GM18873 (cell line): ENCODE measurements around the gene VAV1.

Source experiments
- ATAC-seq: cut with Tn5 transposase; IDR thresholded peaks from one replicate; pipeline ENCODE4 v1.9.1; 2021; ENCODE audit warnings: mild to moderate bottlenecking, moderate library complexity, moderate number of reproducible peaks; ENCODE audit not compliant: unreplicated experiment, low FRiP score

VAV1 gene, protein sequence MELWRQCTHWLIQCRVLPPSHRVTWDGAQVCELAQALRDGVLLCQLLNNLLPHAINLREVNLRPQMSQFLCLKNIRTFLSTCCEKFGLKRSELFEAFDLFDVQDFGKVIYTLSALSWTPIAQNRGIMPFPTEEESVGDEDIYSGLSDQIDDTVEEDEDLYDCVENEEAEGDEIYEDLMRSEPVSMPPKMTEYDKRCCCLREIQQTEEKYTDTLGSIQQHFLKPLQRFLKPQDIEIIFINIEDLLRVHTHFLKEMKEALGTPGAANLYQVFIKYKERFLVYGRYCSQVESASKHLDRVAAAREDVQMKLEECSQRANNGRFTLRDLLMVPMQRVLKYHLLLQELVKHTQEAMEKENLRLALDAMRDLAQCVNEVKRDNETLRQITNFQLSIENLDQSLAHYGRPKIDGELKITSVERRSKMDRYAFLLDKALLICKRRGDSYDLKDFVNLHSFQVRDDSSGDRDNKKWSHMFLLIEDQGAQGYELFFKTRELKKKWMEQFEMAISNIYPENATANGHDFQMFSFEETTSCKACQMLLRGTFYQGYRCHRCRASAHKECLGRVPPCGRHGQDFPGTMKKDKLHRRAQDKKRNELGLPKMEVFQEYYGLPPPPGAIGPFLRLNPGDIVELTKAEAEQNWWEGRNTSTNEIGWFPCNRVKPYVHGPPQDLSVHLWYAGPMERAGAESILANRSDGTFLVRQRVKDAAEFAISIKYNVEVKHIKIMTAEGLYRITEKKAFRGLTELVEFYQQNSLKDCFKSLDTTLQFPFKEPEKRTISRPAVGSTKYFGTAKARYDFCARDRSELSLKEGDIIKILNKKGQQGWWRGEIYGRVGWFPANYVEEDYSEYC

DNA sequence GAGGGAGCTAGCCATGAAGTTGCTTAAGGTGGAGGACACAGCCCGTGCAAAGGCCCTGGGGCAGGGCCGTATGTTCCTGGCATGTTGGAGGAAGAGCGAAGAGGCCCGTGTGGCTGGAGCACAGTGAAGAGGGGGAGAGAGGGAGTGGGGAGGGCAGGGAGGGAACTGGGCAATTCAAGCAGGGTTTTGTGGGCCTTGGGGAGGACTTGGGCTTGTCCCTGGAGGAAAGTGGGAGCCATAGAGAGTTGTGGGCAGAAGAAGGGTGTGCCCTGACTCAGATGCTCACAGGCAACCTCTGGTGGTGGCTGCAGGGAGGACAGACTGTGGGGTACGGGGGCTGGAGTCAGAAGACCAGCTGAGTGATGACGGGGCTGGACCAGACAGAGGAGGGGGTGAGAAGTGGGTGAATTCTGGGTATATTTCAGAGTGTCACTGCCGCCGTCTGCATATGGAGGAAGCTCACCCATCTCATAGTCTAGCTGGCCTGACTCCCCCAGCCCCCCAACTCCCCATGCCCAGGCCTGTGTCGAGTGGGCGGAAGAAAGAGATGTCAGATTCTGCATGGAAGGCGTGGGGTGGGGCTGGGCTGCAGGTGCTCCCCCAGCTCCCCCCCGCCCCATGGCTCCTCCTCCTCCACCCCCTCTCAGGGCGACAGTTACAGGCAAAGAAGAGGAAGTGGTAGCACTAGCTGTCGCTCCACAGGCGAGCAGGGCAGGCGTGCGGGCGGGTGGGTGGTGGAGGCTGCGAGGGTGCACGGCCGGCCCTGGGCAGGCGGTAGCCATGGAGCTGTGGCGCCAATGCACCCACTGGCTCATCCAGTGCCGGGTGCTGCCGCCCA, at the start of gene VAV1:
TSS of gene VAV1 (plus strand) at position 681 of the 838 bp plus-strand sequence. CDS start at position 781, 100 bp downstream.
- no peak for ATAC-seq

DNA sequence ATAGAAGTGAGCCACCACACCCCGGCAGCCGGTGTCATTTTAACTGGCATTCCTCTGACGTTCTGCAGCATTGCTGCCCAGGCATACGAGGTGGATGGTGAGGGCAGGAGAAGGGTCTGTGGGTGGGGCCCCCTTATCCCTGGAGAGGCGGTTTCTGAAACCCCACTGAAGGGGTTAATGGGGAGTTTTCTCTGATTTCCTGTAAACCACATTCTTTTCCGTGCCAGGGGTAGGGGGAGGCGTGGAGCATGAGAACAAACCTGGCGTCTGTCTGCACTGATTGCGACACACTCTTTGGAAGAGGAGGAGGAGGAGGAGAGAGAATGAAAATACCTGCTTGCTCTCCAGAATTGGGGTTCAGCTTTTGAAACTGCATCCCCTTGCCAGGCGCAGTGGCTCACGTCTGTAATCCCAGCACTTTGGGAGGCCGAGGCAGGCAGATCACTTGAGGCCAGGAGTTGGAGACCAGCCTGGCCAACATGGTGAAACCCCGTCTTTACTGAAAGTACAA, 49.3 kb upstream of the VAV1 start:
- ATAC-seq, result no peak

DNA sequence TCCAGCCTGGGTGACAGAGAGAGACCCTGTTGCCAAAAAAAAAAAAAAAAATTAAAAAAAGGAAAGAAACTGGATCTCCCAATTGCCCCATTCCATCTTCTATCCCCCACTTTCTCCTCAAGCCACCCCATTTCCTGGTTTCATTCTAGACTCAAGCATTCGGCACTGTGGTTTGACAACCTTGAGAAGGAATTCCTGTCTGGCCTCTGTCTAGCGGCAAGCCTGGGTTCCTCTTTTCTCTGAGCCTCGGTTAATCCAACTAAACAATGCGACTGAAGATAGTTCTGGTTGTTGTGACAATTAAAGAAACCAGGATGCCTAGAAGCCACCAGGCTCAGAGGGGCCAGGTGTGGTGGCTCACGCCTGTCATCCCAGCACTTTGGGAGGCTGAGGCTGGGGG, 48.8 kb upstream of the VAV1 start:
- ATAC-seq, result no peak

DNA sequence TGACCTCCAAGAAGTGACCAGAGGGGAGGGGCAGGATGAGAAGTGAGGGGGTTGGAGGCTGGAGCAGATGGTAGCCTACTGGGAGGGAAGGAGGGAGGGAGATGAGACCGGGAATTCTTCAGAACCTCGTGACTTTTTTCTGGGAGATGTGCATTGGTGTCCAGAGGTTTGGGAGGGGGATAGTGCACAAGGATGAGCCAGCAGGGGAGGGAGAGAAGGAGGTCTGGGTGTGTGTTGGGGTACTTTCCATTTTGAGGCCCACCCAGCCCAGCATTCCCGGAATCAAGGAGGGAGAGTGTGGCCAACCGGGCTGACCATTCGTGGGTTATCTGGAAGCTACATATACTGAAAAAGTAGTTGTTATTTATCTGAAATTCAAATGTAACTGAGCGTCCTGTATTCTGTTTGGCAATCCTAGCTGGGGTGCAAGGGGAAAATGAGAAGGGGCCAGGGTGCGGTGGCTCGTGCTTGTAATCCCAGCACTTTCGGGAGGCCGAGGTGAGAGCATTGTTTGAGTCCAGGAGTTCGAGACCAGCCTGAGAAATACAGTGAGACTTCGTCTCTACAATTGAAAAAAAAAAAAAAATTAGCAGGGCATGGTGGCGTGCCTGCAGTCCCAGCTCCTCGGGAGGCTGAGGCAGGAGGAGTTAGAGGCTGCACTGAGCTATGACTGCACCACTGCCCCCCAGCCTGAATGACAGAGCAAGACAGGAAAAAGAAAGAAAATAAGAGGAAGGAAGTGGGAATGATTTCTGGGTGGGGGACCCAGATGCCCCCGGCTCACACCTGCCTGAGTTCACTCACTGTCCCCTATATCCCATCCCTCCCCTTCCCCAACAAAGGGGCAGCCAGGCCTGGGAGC, 47.6 kb upstream of the VAV1 start:
- no peak for ATAC-seq

DNA sequence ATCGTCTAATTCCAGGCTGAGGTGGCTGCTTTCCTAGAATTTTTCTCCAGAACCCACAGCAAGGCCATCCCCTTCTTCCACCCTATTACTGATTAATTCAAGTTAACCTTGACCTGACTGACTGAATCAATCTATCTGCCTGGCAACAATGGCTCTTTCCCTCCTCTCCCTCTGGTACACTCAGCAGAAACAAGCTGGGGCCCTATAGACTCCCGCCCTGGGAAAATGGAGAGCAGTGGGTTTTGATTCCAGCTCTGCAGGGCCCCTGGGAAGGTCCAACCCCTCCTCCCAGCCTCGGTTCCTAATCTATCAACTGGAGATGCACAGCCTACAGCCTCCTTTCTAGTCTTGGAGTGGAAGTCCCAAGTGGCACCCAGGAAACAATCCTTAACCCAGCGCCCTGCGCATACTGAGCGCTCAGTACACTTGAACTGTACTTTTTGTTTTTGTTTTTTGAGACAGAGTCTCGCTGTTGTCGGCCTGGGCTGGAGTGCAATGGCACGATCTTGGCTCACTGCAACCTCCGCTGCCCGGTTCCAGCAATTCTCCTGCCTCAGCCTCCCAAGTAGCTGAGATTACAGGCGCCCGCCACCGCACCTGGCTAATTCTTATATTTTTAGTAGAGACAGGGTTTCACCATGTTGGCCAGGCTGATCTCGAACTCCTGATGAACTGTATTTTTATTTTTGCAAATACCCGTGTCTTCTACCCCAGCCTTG, 46.8 kb upstream of the VAV1 start:
- ATAC-seq, result no peak

DNA sequence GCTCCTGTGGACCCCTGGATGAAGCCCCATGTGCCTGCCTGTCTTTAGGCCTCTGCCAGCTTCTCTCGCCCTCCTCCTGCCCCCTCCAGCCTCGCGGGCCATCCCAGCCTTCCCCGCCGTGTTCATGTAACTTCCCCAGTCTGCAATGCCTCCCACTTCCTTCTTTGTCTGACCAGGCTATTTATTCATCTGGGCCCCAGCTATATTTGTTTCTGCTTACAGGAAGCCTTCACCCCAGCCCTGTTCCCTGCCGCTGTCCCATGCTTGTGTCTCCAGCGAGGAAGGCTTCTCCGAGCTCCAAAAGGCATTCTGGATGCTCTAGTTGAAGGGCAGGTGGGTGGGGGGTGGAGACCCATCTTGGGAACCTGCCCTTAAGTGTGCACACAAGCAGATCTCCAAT, 44.2 kb upstream of the VAV1 start:
- ATAC-seq, result no peak

DNA sequence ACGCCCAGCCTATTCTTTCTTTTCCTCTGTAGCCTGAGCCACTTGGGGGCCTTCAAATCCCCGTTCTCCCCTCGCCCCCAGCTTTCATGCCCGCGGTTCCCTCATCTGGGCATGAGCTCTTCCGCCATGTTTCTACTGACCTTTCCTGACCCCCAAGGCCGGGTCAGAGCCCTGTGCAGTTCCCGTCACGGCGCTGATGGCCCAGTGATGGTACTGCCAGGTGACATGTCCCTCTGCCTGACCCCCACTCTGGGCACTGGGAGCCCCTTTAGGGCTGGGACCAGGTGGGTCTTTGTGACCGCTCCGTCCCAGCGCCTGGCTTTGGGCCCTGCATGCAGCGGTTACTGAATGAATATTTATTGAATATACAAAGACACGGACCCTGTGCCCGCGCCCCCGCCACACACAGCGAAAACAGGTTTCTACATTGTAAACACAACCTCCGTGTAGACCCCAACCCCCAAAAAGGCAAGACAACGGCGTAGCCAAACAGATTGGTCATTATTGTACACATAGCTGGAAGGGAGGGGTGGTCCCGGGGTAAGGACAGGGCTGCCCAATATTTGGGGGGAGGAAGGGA, 42.8 kb upstream of the VAV1 start:
- ATAC-seq, result no peak

DNA sequence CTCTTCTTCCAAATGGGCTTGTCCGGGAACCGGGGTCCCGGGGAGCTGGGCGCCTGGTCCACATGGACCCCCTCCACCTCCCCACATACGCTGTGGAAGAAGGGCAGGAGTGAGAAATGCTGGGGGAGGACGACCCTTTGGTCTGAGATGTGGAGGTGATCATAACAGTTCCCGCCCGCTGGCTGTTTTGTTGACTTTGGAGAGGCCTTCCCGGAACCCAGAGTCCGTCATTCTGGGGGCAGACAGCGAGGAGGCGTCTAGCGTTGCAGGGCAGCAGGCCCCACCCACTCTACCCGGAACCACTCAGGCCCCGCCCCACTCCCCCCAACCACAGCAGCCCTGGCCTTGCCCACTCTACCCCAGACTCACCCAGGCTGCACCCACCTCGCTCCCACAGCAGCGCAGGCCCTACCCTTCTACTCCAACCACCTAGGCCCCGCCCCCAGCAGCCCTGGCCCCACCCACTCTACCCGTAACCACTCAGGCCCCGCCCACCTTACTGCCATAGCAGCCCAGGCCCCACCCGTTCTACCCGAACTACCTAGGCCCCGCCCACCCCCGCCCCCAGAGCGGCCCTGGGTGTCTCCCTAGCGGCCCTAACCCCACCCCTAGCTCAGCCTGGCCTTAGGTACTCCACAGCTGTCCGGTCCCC, 42.2 kb upstream of the VAV1 start:
- no peak for ATAC-seq

DNA sequence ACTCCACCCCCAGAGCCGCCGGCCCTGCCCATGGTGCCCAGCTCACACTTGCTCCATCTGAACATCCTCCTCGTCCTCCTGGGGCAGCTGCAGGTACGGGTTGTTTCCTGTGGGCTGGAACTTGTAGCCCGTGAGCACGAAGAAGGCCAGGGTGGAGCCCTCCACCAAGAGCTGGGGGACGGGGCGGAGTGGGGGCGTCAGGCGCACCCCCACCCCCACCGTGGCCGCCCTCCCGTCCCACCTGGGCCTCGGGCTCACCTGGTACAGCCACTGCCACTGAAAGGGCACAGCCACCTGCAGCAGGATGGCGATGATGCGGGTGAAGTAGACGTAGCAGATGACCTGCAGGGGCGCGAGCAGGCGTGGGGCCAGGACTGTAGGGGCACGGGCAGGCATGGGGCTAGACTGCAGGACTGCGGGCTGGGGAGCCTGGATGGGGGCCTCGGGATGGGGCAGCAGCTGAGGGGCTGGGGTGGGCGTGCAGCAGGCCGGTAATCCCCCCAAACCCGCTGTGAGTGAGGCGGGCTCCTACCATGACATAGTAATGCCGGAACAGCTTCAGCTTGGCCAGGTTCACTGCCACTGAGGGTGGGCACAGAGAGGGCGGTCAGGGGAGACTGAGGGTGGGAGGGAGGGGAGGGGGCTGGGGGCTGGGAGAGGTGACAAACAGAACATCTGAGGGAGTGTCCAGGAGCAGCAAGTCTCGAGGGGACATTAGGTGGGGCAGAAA, 41.4 kb upstream of the VAV1 start:
- no peak for ATAC-seq

DNA sequence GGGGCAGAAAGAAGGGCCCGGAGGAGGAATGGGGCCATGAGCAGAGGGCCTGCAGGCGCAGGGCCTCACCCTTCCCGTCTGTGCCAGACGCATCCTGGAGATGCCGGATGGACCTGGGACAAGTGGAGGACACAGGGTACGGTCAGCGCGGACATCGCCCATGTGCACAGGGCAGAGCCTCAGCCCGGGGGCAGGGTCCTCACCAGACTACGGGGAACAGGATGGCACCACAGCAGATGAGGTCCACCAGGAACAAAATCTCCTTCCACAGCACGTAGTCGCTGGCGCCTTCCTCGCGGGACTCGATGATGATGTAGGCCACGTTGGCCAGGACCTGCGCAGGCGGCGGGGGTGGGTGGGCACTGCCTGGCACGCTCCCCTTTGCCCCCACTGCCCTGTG, 40.7 kb upstream of the VAV1 start:
- ATAC-seq, result no peak

DNA sequence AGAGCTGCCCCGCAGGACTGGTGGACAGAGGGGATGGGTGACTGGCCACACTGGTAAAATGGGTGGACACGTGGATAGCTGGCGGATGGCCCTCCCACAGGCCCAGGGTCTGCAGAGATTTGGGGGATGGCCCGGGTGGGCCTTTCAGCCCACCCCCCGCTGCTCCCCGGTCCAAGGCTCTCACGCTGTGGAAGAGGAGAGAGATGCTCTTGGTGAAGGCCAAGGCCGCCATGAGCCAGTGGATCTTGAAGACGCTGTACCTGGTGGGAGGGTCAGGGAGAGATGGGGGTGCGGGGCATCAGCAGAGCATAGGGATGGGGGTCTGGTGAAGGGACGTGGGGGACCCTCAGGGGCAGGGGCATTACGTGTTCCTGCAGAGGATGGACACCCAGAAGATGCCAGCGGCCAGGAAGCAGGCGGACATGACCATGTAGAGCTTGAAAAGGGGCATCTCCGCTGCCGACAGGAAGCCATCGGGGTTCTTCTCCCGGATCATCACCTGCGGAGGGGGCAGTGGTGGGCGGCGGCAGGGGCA, 39.6 kb upstream of the VAV1 start:
- ATAC-seq, result no peak

DNA sequence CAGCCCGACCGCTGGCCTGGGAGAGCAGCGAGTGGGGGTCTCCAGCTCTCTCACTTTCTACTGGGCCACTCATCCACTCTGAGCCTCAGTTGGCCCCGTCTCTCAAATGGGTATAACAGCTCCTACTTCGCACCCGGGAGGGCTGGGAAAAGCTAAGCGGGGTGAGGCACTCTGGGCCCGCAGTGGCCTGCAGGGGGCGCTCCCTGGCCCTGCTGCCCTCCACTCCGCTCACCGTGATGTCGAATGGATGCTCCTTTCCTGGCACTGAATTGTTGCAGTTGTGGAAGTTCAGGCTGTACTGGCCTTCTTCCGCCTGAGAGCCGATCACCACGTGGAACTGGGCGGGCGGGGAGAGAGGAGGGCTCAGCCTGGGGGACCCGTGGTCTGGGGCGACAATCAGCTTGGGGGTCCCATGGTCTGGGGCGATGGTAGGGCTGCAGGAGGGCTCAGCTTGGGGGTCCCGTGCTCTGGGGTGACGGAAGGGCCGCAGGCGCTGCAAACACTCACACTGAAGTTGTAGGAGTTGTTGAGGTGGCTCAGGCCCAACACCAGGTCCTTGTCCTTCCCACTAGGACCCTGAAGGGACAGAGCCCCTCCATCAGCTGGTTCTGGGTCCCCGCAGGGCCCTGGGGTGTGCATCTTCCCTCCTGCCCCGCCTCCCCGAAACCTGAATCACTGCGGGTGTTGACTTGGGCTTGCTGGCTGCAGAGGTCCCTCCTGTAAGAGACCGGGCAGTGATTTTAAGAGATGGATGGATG, 39.0 kb upstream of the VAV1 start:
- no peak for ATAC-seq

DNA sequence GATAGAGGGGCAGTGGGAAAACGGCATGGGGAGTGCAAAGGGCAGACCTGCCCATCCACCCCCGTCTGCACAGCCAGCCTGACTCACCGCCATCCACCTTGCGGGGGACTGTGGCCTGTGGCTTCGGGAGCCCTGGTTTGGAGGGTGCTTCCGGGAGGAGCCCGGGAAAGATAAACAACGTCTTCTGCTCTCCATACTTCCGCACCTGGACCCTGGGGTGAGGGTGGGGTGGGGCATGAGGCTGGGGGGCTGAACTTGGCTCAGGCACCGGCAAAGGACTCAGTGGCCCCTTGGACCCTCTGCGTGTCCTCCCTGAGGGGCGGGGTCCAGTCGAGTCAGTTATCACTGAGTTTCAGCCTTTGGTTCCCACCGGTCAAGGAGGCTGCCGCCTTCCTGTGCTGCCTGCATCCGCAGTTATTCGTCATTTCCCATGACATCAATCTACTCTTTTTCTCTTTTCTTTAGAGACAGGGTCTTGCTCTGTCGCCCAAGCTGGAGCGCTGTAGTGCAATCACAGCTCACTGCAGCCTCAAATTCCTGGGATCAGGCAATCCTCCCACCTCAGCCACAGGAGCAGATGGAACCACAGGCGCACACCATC, 38.3 kb upstream of the VAV1 start:
- ATAC-seq, result no peak

DNA sequence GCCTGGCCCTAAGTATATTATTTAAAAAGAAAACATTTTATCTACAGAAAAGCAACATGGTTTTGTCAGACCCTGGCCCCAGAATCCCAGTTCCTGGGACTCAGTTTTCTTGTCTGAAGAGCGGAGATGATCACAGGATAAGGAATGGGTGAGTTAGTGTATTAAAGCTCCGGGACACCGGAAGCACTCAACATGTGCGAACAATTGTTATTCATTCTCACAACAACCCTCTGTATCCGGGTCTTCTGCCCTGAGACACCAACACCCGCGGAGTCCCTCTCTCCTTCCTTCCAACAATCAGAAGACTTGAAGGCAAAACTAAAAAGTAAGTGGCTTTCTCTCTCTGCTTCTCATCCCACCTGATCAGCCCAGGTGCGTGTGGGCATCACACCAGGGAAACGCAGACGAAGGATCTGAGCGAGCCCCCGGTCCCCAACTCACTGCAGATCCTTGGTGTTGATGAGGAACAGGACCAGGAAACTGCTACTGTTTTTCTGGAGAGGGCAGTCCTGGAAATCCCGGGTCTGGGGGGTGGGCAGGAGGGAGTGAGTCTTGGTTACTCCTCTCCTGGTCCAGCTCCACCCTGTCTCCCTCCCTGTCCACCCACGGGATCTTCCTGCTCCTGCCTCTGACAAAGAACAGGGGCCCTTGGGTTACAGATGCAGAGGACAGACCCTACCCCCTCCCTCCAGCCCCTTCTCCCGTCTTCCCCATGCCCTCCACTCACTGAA, 37.2 kb upstream of the VAV1 start:
- ATAC-seq, result no peak

DNA sequence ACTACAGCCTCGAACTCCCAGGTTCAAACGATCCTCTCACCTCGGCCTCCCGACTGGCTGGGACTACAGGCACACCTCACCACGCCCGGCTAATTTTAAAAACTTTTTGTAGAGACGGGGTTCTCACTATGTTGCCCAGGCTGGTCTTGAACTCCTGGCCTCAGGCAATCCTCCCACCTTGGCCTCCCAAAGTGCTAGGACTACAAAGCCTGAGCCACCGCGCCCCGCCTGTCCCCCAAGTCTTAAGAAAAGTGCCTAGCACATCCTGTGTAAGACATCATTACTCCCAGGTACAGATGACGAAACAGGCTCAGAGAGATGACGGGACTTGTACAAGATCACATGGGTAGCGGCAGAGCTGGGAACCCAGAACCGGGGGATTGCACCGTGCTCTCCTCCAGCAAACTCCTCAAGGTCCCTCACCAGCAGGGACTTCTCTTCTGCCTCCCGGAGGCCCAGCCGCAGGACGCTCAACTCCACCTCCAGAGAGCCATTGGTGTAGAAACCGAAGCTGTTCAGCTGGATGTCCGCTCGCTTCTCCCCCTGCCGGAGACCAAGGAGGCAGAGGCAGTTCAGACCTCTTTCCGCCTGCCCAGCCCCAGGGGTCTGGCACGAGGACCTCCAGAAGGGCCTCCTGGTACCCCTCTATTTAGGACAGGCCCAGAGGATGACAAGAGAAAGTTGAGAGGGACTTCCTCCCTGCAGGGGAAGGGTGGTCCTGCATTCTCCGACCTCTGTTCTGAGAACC, 36.2 kb upstream of the VAV1 start:
- ATAC-seq, result no peak
